ENCODE data around the gene IL1A.

Gene IL1A

GRCh38 chr2:112792419-112792818, 8.1 kb upstream of the IL1A start:
- no peak for DNase-seq (ENCODE audit: low read depth)

- no peak for DNase-seq (ENCODE audit: low read depth)
Measured at GRCh38 chr2:112791693-112792230, 7.5 kb upstream of the IL1A start.

GRCh38 chr2:112791019-112791418, 6.7 kb upstream of the IL1A start:
- DNase-seq (ENCODE audit: low read depth): no peak

- DNase-seq (ENCODE audit: low read depth): no peak
Measured at GRCh38 chr2:112790305-112790704, 6.0 kb upstream of the IL1A start.

GRCh38 chr2:112789186-112789585, 4.9 kb upstream of the IL1A start:
- DNase-seq (ENCODE audit: low read depth): no peak

- no peak for DNase-seq (ENCODE audit: low read depth)
Measured at GRCh38 chr2:112788653-112789052, 4.4 kb upstream of the IL1A start.

GRCh38 chr2:112787729-112788393, 3.6 kb upstream of the IL1A start:
- DNase-seq (ENCODE audit: low read depth): no peak

GRCh38 chr2:112787294-112787693, 3.0 kb upstream of the IL1A start:
- no peak for DNase-seq (ENCODE audit: low read depth)

GRCh38 chr2:112783187-112783714, 1.0 kb downstream of the IL1A start:
- no peak for DNase-seq (ENCODE audit: low read depth)

GRCh38 chr2:112782234-112782799, 2.0 kb downstream of the IL1A start:
- DNase-seq (ENCODE audit: low read depth): no peak

- DNase-seq (ENCODE audit: low read depth): no peak
Measured at GRCh38 chr2:112779598-112779997, 4.7 kb downstream of the IL1A start.

- no peak for DNase-seq (ENCODE audit: low read depth)
Measured at GRCh38 chr2:112777036-112777435, 7.3 kb downstream of the IL1A start.

- DNase-seq (ENCODE audit: low read depth): no peak
Measured at GRCh38 chr2:112776113-112776512, 8.2 kb downstream of the IL1A start.

- DNase-seq (ENCODE audit: low read depth): no peak
Measured at GRCh38 chr2:112774536-112775285, 9.6 kb downstream of the IL1A start.

- no peak for DNase-seq (ENCODE audit: low read depth)
Measured at GRCh38 chr2:112773556-112773955, 10.7 kb downstream of the IL1A start.

- DNase-seq (ENCODE audit: low read depth): no peak
Measured at GRCh38 chr2:112772911-112773475, 11.3 kb downstream of the IL1A start.

- DNase-seq (ENCODE audit: low read depth): no peak
Measured at GRCh38 chr2:112772322-112772721, 12.0 kb downstream of the IL1A start.

GRCh38 chr2:112768432-112768831, 15.9 kb downstream of the IL1A start:
- no peak for DNase-seq (ENCODE audit: low read depth)

GRCh38 chr2:112767693-112768330, 16.5 kb downstream of the IL1A start:
- no peak for DNase-seq (ENCODE audit: low read depth)

GRCh38 chr2:112765251-112765650, 19.0 kb downstream of the IL1A start:
- DNase-seq (ENCODE audit: low read depth): no peak

GRCh38 chr2:112764071-112765044, 19.9 kb downstream of the IL1A start, which contains the start of gene CKAP2L:
CKAP2L (minus strand) TSS chr2:112764609; CDS start chr2:112764598, 11 bp downstream.
- DNase-seq (ENCODE audit: low read depth): peak; percentile 93
